Stimulated activated naive CD8-positive, alpha-beta T cell treated with anti-CD3 and anti-CD28 coated beads, Interleukin-15, amount 100 ng/mL, for 72 hours (primary cell): ENCODE measurements around the gene HOXB7.

Source experiments
- ATAC-seq: fragments of 150-1000 bp; cut with Tn5 transposase; 2 replicates; pipeline ENCODE4 v1.10.0; 2021; ENCODE audit warnings: mild to moderate bottlenecking, moderate library complexity
- DNase-seq, 2 donors: peaks; one replicate each; pipeline ENCODE4 v3.0.0; 2021 to 2022
- H3K27ac Mint-ChIP-seq, 2 donors: one replicate each; pipeline ENCODE4 v1.8.0; 2022; ENCODE audit warnings: mild to moderate bottlenecking in 2 of 2, mixed read lengths in 2 of 2, moderate library complexity in 2 of 2
- H3K27me3 Mint-ChIP-seq: one replicate; pipeline ENCODE4 v1.8.0; 2022; ENCODE audit warnings: mixed read lengths
- H3K4me1 Mint-ChIP-seq: one replicate; pipeline ENCODE4 v1.8.0; 2022; ENCODE audit warnings: mild to moderate bottlenecking, mixed read lengths
- H3K4me3 Mint-ChIP-seq, 2 donors: one replicate each; pipeline ENCODE4 v1.8.0; 2022; ENCODE audit warnings: mild to moderate bottlenecking in 2 of 2, mixed read lengths in 2 of 2, moderate library complexity in 1 of 2
- H3K9me3 Mint-ChIP-seq, 2 donors: one replicate each; pipeline ENCODE4 v1.8.0; 2022; ENCODE audit warnings: mixed read lengths in 2 of 2

Gene HOXB7

GRCh38 chr17:48610282-48611211 is at the start of gene HOXB7:
HOXB7 (minus strand) TSS chr17:48611017; CDS start chr17:48610918, 99 bp downstream.
- Mint-ChIP-seq H3K27me3 (peaks cover 96% of the 10 kb centered on the region), H3K9me3 (no peaks in the 10 kb centered on the region), H3K4me3 (peak within 1 kb of the TSS; percentile 96 to 99), H3K27ac (peak within 1 kb of the TSS; percentile 81 to 95), H3K4me1 (peaks cover 47% of the 10 kb centered on the region)
- ATAC-seq, result peak; percentile 47
- DNase-seq, result peak; percentile 63 to 64

GRCh38 chr17:48655913-48656312 is 45.1 kb upstream of the HOXB7 start:
- no peak overlapping the region for H3K27ac Mint-ChIP-seq
- H3K4me1 Mint-ChIP-seq, result no peaks in the 10 kb centered on the region
- H3K27me3 Mint-ChIP-seq, result peaks cover 12% of the 10 kb centered on the region
- no peak for DNase-seq
- H3K9me3 Mint-ChIP-seq, result no peaks in the 10 kb centered on the region
- ATAC-seq, result no peak
- H3K4me3 Mint-ChIP-seq, result no peak overlapping the region

GRCh38 chr17:48649741-48650140 is 38.9 kb upstream of the HOXB7 start:
- DNase-seq, result no peak
- Mint-ChIP-seq H3K9me3 (no peaks in the 10 kb centered on the region), H3K27ac (no peak overlapping the region), H3K27me3 (peaks cover 61% of the 10 kb centered on the region), H3K4me3 (no peak overlapping the region), H3K4me1 (peaks cover 22% of the 10 kb centered on the region)
- ATAC-seq, result no peak

- Mint-ChIP-seq H3K4me3 (peak overlapping the region; percentile 75 to 95), H3K4me1 (peaks cover 24% of the 10 kb centered on the region), H3K27me3 (peaks cover 79% of the 10 kb centered on the region), H3K9me3 (no peaks in the 10 kb centered on the region), H3K27ac (no peak overlapping the region)
- no peak for DNase-seq
- ATAC-seq, result no peak
Observed at GRCh38 chr17:48647963-48648245, 37.1 kb upstream of the HOXB7 start.

- DNase-seq, result no peak
- Mint-ChIP-seq H3K9me3 (no peaks in the 10 kb centered on the region), H3K4me3 (peak overlapping the region; percentile 75 to 95), H3K27me3 (peaks cover 85% of the 10 kb centered on the region), H3K4me1 (peaks cover 29% of the 10 kb centered on the region), H3K27ac (peak overlapping the region in 1 of 2 donors; percentile 73)
- ATAC-seq, result peak; percentile 30
Observed at GRCh38 chr17:48647103-48647962, 36.5 kb upstream of the HOXB7 start.

GRCh38 chr17:48646183-48647102 is 35.6 kb upstream of the HOXB7 start:
- no peaks in the 10 kb centered on the region for H3K9me3 Mint-ChIP-seq
- DNase-seq, result peak in 1 of 2 donors; percentile 27
- no peak overlapping the region for H3K27ac Mint-ChIP-seq
- peak overlapping the region; percentile 75 to 95 for H3K4me3 Mint-ChIP-seq
- H3K27me3 Mint-ChIP-seq, result peaks cover 94% of the 10 kb centered on the region
- H3K4me1 Mint-ChIP-seq, result peaks cover 38% of the 10 kb centered on the region
- peak; percentile 76 for ATAC-seq

- DNase-seq (no peak), ATAC-seq (no peak)
- no peaks in the 10 kb centered on the region for H3K9me3 Mint-ChIP-seq
- peak overlapping the region; percentile 75 to 95 for H3K4me3 Mint-ChIP-seq
- H3K4me1 Mint-ChIP-seq, result peaks cover 42% of the 10 kb centered on the region
- H3K27me3 Mint-ChIP-seq, result peaks cover 100% of the 10 kb centered on the region
- H3K27ac Mint-ChIP-seq, result no peak overlapping the region
Observed at GRCh38 chr17:48645639-48646182, 34.9 kb upstream of the HOXB7 start.

GRCh38 chr17:48644910-48645557 is 34.2 kb upstream of the HOXB7 start:
- no peak for ATAC-seq

GRCh38 chr17:48644159-48644558 is 33.3 kb upstream of the HOXB7 start:
- DNase-seq, result no peak
- H3K9me3 Mint-ChIP-seq, result no peaks in the 10 kb centered on the region
- ATAC-seq, result no peak
- peaks cover 100% of the 10 kb centered on the region for H3K27me3 Mint-ChIP-seq
- H3K27ac Mint-ChIP-seq, result no peak overlapping the region
- H3K4me1 Mint-ChIP-seq, result peaks cover 42% of the 10 kb centered on the region
- no peak overlapping the region for H3K4me3 Mint-ChIP-seq

More at GRCh38 chr17:48644910-48645557, 34.2 kb upstream of the HOXB7 start:
- Mint-ChIP-seq H3K4me3 (no peak overlapping the region), H3K27ac (no peak overlapping the region), H3K9me3 (no peaks in the 10 kb centered on the region), H3K4me1 (peaks cover 42% of the 10 kb centered on the region), H3K27me3 (peaks cover 100% of the 10 kb centered on the region)
- no peak for DNase-seq

GRCh38 chr17:48643697-48644012 is 32.8 kb upstream of the HOXB7 start:
- Mint-ChIP-seq H3K4me1 (peaks cover 42% of the 10 kb centered on the region), H3K9me3 (no peaks in the 10 kb centered on the region), H3K27ac (no peak overlapping the region), H3K4me3 (no peak overlapping the region), H3K27me3 (peaks cover 100% of the 10 kb centered on the region)
- no peak for DNase-seq
- ATAC-seq, result no peak

- Mint-ChIP-seq H3K9me3 (no peaks in the 10 kb centered on the region), H3K4me1 (peaks cover 42% of the 10 kb centered on the region), H3K4me3 (peak overlapping the region in 1 of 2 donors; percentile 41), H3K27ac (no peak overlapping the region), H3K27me3 (peaks cover 100% of the 10 kb centered on the region)
- DNase-seq (no peak), ATAC-seq (no peak)
Observed at GRCh38 chr17:48642843-48643696, 32.3 kb upstream of the HOXB7 start.

GRCh38 chr17:48642059-48642842 is 31.4 kb upstream of the HOXB7 start:
- ATAC-seq (no peak), DNase-seq (no peak)
- peaks cover 100% of the 10 kb centered on the region for H3K27me3 Mint-ChIP-seq
- H3K9me3 Mint-ChIP-seq, result no peaks in the 10 kb centered on the region
- no peak overlapping the region for H3K27ac Mint-ChIP-seq
- peak overlapping the region in 1 of 2 donors; percentile 41 for H3K4me3 Mint-ChIP-seq
- H3K4me1 Mint-ChIP-seq, result peaks cover 36% of the 10 kb centered on the region

- Mint-ChIP-seq H3K4me1 (peaks cover 34% of the 10 kb centered on the region), H3K27me3 (peaks cover 100% of the 10 kb centered on the region), H3K4me3 (peak overlapping the region; percentile 13 to 24), H3K9me3 (no peaks in the 10 kb centered on the region), H3K27ac (no peak overlapping the region)
- DNase-seq, result no peak
- no peak for ATAC-seq
Observed at GRCh38 chr17:48641541-48642058, 30.8 kb upstream of the HOXB7 start.
